Stimulated activated effector memory CD8-positive, alpha-beta T cell treated with anti-CD3 and anti-CD28 coated beads, Interleukin-12 subunit alpha, Interleukin-12 subunit beta, amount 100 ng/mL, for 72 hours (primary cell): ENCODE measurements around the gene MAGI2.

Experiments
- ATAC-seq: fragments of 150-1000 bp; cut with Tn5 transposase; 2 replicates; pipeline ENCODE4 v1.10.0; 2021
- DNase-seq, 2 donors: peaks; one replicate each; pipeline ENCODE4 v3.0.0; 2021 to 2022; ENCODE audit warnings: low spot score in 2 of 2
- H3K27ac Mint-ChIP-seq: one replicate; pipeline ENCODE4 v1.8.0; 2022; ENCODE audit warnings: mild to moderate bottlenecking, mixed read lengths
- H3K36me3 Mint-ChIP-seq: one replicate; pipeline ENCODE4 v1.8.0; 2022; ENCODE audit warnings: mild to moderate bottlenecking, mixed read lengths
- H3K4me1 Mint-ChIP-seq: one replicate; pipeline ENCODE4 v1.8.0; 2022; ENCODE audit warnings: mixed read lengths
- H3K4me3 Mint-ChIP-seq: one replicate; pipeline ENCODE4 v1.8.0; 2022; ENCODE audit warnings: mild to moderate bottlenecking, mixed read lengths
- H3K9me3 Mint-ChIP-seq: one replicate; pipeline ENCODE4 v1.8.0; 2022; ENCODE audit warnings: mixed read lengths

The MAGI2 gene

GRCh38 chr7:79159040-79159664 is 294.3 kb downstream of the MAGI2 start:
- Mint-ChIP-seq H3K27ac (no peak overlapping the region), H3K4me1 (no peaks in the 10 kb centered on the region), H3K4me3 (no peak overlapping the region), H3K36me3 (no peaks in the 10 kb centered on the region), H3K9me3 (peaks cover 10% of the 10 kb centered on the region)
- ATAC-seq (no peak), DNase-seq (no peak)

DNA sequence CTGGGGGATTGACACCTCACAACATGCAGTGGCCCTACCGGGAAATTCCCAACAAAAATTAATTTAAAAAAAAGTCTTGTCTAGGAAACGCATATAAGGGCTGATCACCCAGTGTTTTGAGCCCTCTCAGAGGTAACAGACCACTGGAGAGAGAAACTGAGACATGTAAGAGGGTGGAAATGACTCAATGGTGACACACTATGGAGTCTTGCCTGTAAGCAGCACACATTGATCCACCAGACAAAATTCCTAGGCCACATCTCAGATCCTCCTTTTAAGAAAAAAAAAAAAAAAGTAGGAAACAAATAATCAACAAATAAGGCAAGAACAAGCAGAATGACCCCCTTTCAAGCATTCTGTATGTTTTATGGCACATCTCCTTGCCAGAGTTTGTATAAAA is 296.2 kb downstream of the MAGI2 start:
- Mint-ChIP-seq H3K4me3 (no peak overlapping the region), H3K4me1 (no peaks in the 10 kb centered on the region), H3K9me3 (peaks cover 10% of the 10 kb centered on the region), H3K36me3 (no peaks in the 10 kb centered on the region), H3K27ac (no peak overlapping the region)
- ATAC-seq (no peak), DNase-seq (no peak)

DNA sequence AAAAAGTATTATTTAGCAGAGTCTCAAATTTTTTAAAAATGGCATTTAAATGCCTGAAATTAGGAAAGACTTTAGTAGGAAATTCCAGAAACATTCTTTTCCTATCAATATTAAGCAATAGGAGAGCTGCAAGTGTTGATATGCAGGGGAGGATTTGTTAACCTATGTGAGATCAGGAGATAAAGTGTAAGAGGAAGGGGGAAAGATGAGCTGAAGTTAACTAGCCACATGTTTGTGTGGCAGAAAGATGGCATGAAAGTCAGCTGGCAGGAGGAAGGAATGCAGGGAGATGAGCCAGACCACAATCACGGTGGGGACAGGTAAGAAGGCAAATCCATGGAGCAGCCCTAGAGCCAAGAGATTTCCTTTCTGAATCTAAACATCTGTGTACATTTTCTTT is 303.6 kb downstream of the MAGI2 start:
- no peak overlapping the region for H3K27ac Mint-ChIP-seq
- no peaks in the 10 kb centered on the region for H3K36me3 Mint-ChIP-seq
- no peak overlapping the region for H3K4me3 Mint-ChIP-seq
- ATAC-seq (no peak), DNase-seq (no peak)
- H3K4me1 Mint-ChIP-seq = no peaks in the 10 kb centered on the region
- peaks cover 6% of the 10 kb centered on the region for H3K9me3 Mint-ChIP-seq

DNA sequence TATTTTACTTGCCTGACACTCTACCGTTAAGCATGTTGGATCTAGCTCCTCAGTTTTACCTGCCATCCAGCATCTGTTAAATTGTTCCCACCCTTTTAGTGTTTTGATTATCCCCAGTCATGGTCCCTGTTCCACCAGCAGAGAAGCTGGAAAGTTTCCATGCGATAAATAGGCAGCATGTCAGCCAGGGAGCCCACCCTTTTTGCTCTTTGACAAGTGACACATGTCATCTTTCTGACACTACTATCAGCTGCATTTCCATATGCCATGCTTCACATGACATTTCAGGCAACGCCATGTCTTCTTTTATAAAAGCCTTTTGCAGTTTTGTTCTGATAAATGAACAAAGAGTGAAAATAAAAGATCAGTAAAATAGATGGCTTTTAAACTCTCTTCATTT is 310.8 kb downstream of the MAGI2 start:
- H3K9me3 Mint-ChIP-seq = peaks cover 13% of the 10 kb centered on the region

DNA sequence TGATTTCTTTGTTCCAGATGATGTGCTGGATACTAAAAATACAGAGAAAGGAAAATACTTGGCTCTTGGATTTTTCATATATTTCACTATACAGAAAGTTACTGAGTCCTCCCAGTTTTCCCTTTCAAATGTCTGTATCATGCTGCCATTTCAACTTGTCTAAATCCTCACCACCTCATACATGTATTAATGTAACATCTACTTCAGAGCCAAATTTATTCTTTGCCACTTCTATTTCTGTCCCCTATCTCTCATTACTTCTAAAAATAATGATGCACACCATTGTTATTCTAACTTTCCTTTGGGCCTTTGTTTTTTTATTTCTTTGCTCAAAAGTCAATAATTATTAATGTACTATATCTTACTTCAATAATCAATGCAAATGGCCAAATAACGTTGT is 312.2 kb downstream of the MAGI2 start:
- DNase-seq (no peak), ATAC-seq (no peak)
- H3K4me1 Mint-ChIP-seq = no peaks in the 10 kb centered on the region
- no peak overlapping the region for H3K27ac Mint-ChIP-seq
- peaks cover 14% of the 10 kb centered on the region for H3K9me3 Mint-ChIP-seq
- H3K4me3 Mint-ChIP-seq = no peak overlapping the region
- no peaks in the 10 kb centered on the region for H3K36me3 Mint-ChIP-seq

More for the DNA sequence above, 310.8 kb downstream of the MAGI2 start:
- Mint-ChIP-seq H3K4me3 (no peak overlapping the region), H3K27ac (no peak overlapping the region), H3K36me3 (no peaks in the 10 kb centered on the region), H3K4me1 (no peaks in the 10 kb centered on the region)
- ATAC-seq (no peak), DNase-seq (no peak)

DNA sequence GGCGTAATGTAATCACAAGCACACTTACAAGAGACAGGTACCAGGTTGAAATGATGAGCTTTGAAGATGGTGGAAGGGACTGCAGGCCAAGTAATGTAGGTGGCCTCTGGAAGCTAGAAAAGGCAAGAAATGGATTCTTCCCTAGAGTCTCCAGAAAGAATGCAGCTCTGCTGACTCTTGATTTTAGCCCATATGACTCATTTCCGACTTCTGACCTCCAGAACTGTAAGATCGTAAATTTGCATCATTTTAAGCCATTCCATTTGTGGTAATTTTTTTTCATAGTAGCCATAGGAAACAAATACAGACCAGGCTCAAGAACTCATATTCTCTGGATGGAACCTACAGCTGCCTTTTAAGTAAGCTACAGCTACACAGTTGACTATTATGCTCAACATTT is 315.5 kb downstream of the MAGI2 start:
- Mint-ChIP-seq H3K27ac (no peak overlapping the region), H3K4me3 (no peak overlapping the region), H3K36me3 (no peaks in the 10 kb centered on the region), H3K9me3 (peaks cover 14% of the 10 kb centered on the region), H3K4me1 (no peaks in the 10 kb centered on the region)
- ATAC-seq (no peak), DNase-seq (no peak)

GRCh38 chr7:79132844-79133451 is 320.5 kb downstream of the MAGI2 start:
- ATAC-seq = no peak
- Mint-ChIP-seq H3K27ac (no peak overlapping the region), H3K4me3 (no peak overlapping the region), H3K4me1 (no peaks in the 10 kb centered on the region), H3K36me3 (no peaks in the 10 kb centered on the region), H3K9me3 (peaks cover 9% of the 10 kb centered on the region)
- no peak for DNase-seq

GRCh38 chr7:79130715-79131114 is 322.8 kb downstream of the MAGI2 start:
- DNase-seq = no peak
- Mint-ChIP-seq H3K36me3 (no peaks in the 10 kb centered on the region), H3K4me3 (no peak overlapping the region), H3K9me3 (peaks cover 5% of the 10 kb centered on the region), H3K4me1 (no peaks in the 10 kb centered on the region), H3K27ac (no peak overlapping the region)
- ATAC-seq = no peak

DNA sequence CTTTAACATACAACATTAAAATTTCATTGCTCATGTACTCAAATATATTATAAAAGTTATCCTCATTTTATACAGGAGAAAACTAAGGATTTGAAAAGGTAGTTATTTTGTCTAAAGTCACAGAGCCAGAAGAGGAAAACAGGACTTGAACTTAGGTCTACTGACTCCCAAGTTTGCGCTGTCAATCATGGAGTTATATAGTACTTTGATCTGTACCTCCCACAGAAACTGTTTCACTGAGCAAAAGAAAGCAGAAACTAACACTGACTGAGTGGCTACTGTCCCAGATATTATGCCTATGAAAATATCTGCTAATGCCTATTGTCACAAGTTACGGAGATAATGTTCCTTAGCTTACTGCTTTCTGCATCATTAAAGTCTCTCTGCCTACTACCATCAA is 329.1 kb downstream of the MAGI2 start:
- Mint-ChIP-seq H3K27ac (no peak overlapping the region), H3K9me3 (peaks cover 14% of the 10 kb centered on the region), H3K36me3 (no peaks in the 10 kb centered on the region), H3K4me3 (no peak overlapping the region), H3K4me1 (no peaks in the 10 kb centered on the region)
- DNase-seq (no peak), ATAC-seq (no peak)

- Mint-ChIP-seq H3K4me1 (no peaks in the 10 kb centered on the region), H3K36me3 (no peaks in the 10 kb centered on the region), H3K27ac (no peak overlapping the region), H3K4me3 (no peak overlapping the region), H3K9me3 (peaks cover 6% of the 10 kb centered on the region)
- ATAC-seq = no peak
- DNase-seq = no peak
These were observed 335.3 kb downstream of the MAGI2 start for GRCh38 chr7:79118143-79118542.

DNA sequence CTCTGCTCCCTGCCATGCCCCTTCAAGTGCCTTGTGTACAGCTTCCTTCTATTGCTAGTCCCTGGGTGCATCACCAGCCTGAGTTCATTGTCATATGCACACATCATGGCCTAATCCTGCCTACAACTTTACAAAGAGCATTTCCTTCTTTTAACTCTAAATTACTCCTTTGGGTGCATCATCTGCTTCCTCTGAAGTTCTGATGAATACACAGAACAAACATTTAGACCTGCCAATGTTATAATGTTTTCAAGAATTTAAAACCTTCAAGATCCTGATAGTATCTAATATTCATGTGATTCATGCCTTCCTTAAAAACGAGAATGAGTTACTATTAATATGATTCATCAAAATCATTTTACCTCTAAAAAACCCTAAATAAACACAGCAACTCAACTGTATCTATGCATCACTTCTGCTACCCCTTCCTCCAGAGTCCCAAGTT is 357.1 kb downstream of the MAGI2 start:
- no peaks in the 10 kb centered on the region for H3K36me3 Mint-ChIP-seq

GRCh38 chr7:79093421-79093820 is 360.0 kb downstream of the MAGI2 start:
- H3K4me3 Mint-ChIP-seq = no peak overlapping the region
- H3K9me3 Mint-ChIP-seq = peaks cover 10% of the 10 kb centered on the region
- no peak overlapping the region for H3K27ac Mint-ChIP-seq
- H3K4me1 Mint-ChIP-seq = no peaks in the 10 kb centered on the region
- H3K36me3 Mint-ChIP-seq = no peaks in the 10 kb centered on the region
- ATAC-seq (no peak), DNase-seq (no peak)

More for the DNA sequence above, 357.1 kb downstream of the MAGI2 start:
- Mint-ChIP-seq H3K4me3 (no peak overlapping the region), H3K9me3 (peaks cover 10% of the 10 kb centered on the region), H3K27ac (no peak overlapping the region), H3K4me1 (no peaks in the 10 kb centered on the region)
- ATAC-seq = no peak
- no peak for DNase-seq

DNA sequence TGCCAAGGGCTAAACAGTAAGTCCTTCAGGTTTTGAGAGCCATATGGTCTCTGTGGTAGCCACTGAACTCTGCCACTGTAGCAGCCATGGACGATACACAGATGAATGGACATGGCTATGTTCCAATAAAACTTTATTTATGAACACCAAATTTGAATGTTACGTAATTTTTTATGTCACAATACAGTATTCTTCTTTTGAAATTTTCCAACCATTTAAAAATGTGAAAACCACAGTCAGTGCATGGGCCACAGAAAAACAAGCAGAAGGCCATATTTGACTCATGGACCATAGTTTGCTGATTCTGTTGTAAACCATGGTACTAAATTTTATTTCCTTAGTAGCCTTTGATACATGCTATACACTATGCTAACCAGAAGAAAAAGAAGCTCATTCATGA is 361.8 kb downstream of the MAGI2 start:
- H3K4me1 Mint-ChIP-seq = no peaks in the 10 kb centered on the region
- no peak overlapping the region for H3K27ac Mint-ChIP-seq
- H3K9me3 Mint-ChIP-seq = peaks cover 7% of the 10 kb centered on the region
- DNase-seq (no peak), ATAC-seq (no peak)
- no peaks in the 10 kb centered on the region for H3K36me3 Mint-ChIP-seq
- H3K4me3 Mint-ChIP-seq = no peak overlapping the region

GRCh38 chr7:79091011-79091410 is 362.5 kb downstream of the MAGI2 start:
- Mint-ChIP-seq H3K36me3 (no peaks in the 10 kb centered on the region), H3K9me3 (peaks cover 6% of the 10 kb centered on the region), H3K4me3 (no peak overlapping the region), H3K4me1 (no peaks in the 10 kb centered on the region), H3K27ac (no peak overlapping the region)
- ATAC-seq (no peak), DNase-seq (no peak)

GRCh38 chr7:79090543-79090942 is 362.9 kb downstream of the MAGI2 start:
- H3K9me3 Mint-ChIP-seq = peaks cover 6% of the 10 kb centered on the region
- no peaks in the 10 kb centered on the region for H3K36me3 Mint-ChIP-seq
- no peaks in the 10 kb centered on the region for H3K4me1 Mint-ChIP-seq
- H3K4me3 Mint-ChIP-seq = no peak overlapping the region
- DNase-seq = no peak
- no peak overlapping the region for H3K27ac Mint-ChIP-seq
- no peak for ATAC-seq

DNA sequence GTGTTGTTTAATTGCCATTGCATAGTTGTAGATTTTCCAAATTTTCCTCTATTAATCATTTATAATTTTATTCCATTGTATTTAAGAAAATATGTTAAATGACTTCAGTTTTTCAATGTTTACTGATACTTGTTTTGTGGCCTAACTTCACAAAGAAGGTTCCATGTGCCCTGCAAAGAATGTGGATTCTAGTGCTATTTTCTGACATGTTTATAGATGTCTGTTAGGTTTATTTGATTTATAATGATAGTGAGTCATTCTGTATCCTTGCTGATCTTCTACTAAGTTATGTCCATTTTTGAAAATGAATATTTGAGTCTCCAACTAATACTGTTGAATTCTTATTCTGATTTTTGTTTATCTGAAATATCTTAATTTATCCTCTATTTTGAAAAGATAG is 369.0 kb downstream of the MAGI2 start:
- no peak overlapping the region for H3K27ac Mint-ChIP-seq
- no peak for DNase-seq
- no peak for ATAC-seq
- H3K36me3 Mint-ChIP-seq = no peaks in the 10 kb centered on the region
- peaks cover 20% of the 10 kb centered on the region for H3K9me3 Mint-ChIP-seq
- H3K4me1 Mint-ChIP-seq = no peaks in the 10 kb centered on the region
- H3K4me3 Mint-ChIP-seq = no peak overlapping the region
